ENCODE data around the gene SPATA32. TPM values are rescaled to one million over a fixed set of nuclear protein-coding genes. Genes with fewer than 3 reads are reported as not detected.
"Not testable (repeated sequence)": the region's sequence is repeated elsewhere in the genome, so short reads cannot be mapped to it uniquely, and the experiment has no call there.

The SPATA32 gene, protein sequence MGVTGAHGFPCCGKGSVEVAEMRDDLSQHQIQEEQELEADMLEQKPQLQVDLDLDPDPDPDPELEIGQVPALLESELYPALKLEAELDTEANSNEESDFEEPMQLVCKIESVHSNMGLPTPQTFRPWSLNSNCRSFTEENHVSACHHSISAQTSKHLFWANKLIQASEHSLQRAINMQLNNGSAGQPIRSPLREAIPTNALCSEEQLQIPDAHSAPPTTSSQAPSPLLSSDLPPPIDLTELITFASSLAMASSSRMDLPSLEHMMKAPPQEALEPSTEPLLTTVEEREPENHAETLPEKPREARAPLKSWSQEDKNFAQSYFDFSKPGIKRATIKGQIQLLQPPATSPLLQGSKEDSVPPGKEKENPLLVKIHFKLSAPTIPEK
- polyA plus RNA-seq (ENCODE audit: insufficient read length in 3 of 3) = under 1 TPM in 2 of 3 donors, not detected in 1; 0.08 to 0.16 TPM

DNA sequence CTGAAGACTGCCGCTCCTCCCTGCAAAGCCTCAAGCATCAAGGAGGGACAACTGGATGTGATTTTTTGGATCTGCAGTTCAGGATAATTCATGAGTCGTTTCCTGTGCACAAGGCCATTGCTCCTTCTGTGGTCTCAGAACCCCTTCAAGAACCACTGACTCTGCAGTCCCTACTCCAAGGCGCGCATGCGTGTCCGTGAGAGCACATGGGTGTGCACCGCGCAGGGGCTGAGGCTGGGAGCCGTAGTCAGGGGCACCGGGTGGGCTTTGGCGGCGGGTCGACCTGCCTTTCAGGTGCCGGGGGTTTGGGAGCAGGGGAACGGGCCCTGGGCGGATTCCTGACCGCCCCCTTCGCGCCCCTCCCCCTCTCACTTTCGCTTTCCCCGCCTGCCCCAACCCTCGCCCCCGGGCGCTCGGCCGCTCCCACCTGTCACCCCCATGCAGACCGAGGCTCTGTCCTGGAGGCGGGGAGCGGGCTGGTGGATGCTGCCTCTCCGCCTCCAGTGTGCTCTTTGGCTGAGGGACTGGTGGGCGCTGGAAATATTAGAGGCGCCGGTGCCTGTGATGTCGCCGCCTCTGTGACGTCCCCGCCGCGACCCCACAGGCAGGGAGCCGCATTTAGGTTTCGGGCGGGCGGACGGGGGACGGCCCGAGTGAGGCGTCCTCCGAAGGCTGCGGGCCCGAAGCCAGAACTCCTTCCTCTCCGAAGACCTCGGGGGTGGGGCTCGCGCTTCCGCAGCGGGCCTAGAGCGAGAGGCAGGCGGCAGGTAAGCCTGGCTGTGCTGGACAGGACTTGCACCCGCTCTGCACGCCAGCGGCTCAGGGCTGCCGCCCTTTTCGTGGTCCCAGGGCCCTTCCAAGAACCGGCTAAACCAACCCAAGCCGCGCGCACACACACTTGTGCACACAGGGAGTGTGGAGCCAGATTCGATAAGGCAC lies at the start of gene SPATA32:
Gene SPATA32, minus strand, starts transcription at position 518 of the 939 bp plus-strand sequence. Its CDS starts 78 bp downstream, at position 440.
- DNase-seq (ENCODE audit: low read depth in 3 of 3, low spot score in 2 of 3) = no peak

- no peak for DNase-seq (ENCODE audit: low read depth in 3 of 3, low spot score in 2 of 3)
Observed at GRCh38 chr17:45311401-45311759, 49.5 kb upstream of the SPATA32 start.

DNA sequence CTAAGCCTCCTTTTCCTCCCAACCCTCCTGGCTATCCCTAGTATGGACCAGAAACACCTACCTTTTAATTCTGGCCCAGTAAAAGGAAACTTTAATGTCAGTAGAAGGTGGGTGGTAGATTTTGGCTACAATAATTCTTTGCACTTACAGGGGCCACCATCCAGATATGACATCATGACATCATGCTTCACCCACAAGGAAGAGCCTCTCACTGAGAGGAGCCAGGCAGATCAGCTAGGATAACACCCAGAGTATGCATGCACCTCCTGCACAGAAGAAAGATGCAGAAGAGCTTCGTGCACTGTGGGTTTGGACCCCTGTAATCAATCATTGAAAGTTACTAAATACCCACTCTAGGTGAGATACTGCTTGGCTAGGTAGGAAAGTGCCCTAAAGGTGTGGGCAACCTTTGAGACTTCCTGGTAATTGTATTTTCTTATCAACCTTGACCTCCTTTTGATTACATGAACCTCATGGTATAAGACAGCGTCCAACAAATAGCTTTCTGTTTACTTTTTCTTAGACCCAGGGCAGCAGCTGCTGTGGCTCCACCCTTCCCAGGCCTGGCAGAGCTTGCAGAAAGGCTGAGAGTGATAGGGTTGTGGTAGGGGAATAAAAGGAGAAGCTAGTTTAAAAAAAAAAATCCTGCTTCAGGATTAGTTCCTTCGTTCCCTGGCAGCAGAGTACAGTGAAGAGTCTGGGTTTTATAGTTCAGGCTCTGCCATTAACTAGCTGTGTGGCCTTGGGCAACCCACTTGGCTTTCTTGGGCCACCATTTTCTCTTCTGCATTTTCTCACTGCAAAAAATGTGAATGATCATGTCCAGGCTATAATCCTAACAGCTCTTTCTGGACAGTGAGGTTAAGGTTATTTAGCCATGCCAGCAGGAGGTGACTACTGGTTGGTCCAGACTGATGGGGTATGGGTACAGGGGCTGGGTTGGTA lies 48.8 kb upstream of the SPATA32 start:
- no peak for DNase-seq (ENCODE audit: low read depth in 3 of 3, low spot score in 2 of 3)

DNA sequence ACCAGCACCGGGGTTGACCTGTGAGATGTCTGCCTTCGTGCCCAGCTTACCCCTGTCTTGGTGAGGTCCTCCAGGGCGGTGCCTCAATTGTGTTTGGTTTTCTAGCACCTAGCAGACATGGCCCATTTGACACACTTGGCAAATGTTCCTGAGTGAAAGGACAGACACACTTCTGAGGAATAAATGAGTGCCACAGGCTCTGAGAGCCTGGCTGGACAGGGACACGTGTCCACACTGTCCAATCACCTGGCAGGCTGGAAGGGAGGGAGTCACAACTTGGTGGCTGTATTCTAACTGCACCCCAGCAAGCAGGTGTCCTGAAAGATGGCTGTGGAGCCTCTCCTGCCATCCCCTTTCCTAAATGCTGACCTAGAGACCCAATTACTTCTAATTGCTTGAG lies 47.5 kb upstream of the SPATA32 start:
- DNase-seq (ENCODE audit: low read depth in 3 of 3, low spot score in 2 of 3) = no peak

DNA sequence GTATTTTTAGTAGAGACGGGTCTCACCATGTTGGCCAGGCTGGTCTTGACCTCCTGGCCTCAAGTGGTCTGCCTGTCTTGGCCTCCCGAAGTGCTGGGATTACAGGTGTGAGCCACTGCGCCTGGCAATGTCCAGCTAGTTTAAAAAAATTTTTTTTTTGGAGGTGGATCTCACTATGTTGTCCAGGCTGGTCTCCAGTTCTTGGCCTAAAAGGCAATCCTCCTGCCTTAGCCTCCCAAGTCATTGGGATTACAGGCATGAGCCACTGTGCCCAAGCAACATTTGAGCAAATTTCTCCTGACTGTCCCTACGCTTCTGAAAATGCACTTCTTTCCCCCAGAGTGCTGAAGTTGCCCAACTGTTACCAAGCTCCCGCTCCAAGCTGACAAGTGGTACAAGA lies 46.9 kb upstream of the SPATA32 start:
- DNase-seq (ENCODE audit: low read depth in 3 of 3, low spot score in 2 of 3) = no peak

DNA sequence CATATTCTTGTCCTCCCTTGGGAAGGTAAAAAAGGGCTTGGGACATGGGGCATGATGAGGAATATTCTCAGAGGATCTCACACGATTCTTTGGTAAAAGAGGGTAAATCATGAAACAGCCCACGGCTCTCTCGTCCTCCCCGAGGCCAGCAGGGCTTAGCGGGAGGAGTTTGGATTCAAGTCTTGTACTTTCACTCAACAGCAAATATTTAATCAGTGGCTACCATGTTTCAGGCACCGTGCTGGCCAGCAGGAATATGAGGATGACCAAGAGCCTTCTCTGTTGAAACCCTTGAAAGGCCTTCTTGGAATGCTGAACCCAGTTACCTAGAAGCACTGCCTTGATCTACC lies 46.1 kb upstream of the SPATA32 start:
- no peak for DNase-seq (ENCODE audit: low read depth in 3 of 3, low spot score in 2 of 3)

DNA sequence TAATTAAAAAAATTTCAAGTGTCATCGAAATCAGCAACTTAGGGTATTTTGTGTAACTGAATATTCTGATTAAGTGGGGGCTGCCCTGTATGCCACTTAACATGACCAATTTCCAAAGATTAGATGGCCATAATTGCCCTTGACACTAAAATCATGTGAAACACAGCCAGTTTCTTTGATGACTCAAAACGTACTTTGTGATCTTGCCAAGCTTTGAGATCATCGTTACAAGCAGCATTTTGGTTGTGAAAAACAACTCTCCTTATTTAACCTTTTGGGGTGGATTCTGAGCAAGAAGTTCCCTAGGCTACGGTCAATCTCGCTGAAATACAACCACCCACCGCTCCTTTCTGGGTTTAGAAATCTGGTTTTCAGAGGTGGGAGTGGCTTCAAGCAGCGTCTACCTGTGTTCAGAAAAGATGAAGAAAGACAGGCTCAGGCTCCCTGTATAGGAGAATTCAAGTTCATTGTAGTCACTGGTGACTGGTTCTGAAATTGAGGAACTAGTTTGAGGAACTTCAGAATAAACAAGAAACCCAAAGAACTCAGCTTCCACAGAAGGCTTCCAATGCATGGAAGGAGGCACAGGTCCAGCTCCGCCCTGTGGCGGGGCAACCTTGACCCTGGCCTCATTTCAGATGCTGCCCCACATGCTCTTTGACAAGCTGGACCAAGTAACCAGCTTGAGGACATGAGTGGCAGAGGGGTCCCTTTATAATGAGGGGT lies 45.6 kb upstream of the SPATA32 start:
- DNase-seq (ENCODE audit: low read depth in 3 of 3, low spot score in 2 of 3) = no peak

- no peak for DNase-seq (ENCODE audit: low read depth in 3 of 3, low spot score in 2 of 3)
Observed at GRCh38 chr17:45306623-45307022, 44.7 kb upstream of the SPATA32 start.

DNA sequence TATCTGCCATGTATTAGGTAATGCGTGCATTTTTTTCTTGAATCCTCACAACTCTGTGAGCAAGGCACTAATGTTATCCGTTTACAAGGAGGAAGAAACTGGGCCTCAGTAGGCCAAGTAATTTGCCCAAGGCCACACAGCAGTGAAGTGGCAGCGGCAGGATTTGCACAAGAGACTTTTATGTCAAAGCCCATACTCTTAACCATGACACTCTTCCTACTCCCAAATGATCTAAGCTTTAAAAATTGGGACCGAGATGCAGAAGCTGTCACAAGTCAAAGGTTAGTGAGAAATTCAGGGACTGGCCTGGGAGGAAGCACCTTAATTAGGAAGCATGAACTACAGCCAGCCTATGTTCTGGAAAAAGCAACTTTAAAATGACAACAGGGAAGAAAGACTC lies 44.2 kb upstream of the SPATA32 start:
- no peak for DNase-seq (ENCODE audit: low read depth in 3 of 3, low spot score in 2 of 3)

- no peak for DNase-seq (ENCODE audit: low read depth in 3 of 3, low spot score in 2 of 3)
Observed at GRCh38 chr17:45305530-45306087, 43.7 kb upstream of the SPATA32 start.

GRCh38 chr17:45302649-45303173 lies 40.8 kb upstream of the SPATA32 start:
- no peak for DNase-seq (ENCODE audit: low read depth in 3 of 3, low spot score in 2 of 3)

DNA sequence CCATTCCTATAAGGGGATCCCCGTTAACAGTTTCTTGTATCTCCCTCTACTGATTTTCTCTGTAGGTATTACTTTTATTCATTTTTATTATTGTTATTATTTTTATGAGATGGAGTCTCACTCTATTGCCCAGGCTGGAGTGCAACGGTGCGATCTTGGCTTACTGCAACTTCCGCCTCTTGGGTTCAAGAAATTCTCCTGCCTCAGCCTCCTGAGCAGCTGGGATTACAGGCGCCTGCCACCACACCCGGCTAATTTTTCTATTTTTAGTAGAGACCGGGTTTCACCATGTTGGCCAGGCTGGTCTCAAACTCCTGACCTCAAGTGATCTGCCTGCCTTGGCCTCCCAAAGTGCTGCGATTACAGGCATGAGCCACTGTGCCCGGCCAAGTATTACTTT lies 40.3 kb upstream of the SPATA32 start:
- DNase-seq (ENCODE audit: low read depth in 3 of 3, low spot score in 2 of 3) = not testable (repeated sequence)

GRCh38 chr17:45301674-45302073 lies 39.8 kb upstream of the SPATA32 start:
- DNase-seq (ENCODE audit: low read depth in 3 of 3, low spot score in 2 of 3) = no peak

- DNase-seq (ENCODE audit: low read depth in 3 of 3, low spot score in 2 of 3) = no peak
Observed at GRCh38 chr17:45300060-45300751, 38.3 kb upstream of the SPATA32 start.

GRCh38 chr17:45299361-45299760 lies 37.5 kb upstream of the SPATA32 start:
- DNase-seq (ENCODE audit: low read depth in 3 of 3, low spot score in 2 of 3) = no peak

- no peak for DNase-seq (ENCODE audit: low read depth in 3 of 3, low spot score in 2 of 3)
Observed at GRCh38 chr17:45298546-45299285, 36.8 kb upstream of the SPATA32 start.

DNA sequence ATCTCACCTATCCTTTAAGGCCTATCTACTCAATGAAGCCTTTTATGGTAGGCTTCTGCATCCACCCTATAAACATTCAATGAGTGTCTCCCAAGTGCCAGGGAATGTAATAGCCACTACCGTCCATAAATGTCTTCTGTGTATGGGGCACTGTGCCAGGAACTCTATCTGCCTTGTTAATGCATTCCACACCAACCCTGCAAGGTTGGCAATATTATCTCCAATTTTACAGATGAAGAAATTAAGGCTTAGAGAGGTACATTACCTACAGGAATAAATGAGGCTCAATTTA lies 34.9 kb upstream of the SPATA32 start:
- no peak for DNase-seq (ENCODE audit: low read depth in 3 of 3, low spot score in 2 of 3)

All from right renal cortex interstitium (tissue), 3 donors.